RCC 7860 (cell line): ENCODE measurements around the gene DTWD1.
"Not testable (repeated sequence)": the region's sequence is repeated elsewhere in the genome, so short reads cannot be mapped to it uniquely, and the experiment has no call there.

Experiments
- DNase-seq: peaks from one replicate; pipeline ENCODE4 v3.0.0-alpha.2; 2015; ENCODE audit warnings: low spot score
- FAIRE-seq: peaks from 2 replicates; lab custom pipeline; 2012; peaks lifted over from hg19 to GRCh38; lab: Jason Lieb, UNC

The DTWD1 gene

DNA sequence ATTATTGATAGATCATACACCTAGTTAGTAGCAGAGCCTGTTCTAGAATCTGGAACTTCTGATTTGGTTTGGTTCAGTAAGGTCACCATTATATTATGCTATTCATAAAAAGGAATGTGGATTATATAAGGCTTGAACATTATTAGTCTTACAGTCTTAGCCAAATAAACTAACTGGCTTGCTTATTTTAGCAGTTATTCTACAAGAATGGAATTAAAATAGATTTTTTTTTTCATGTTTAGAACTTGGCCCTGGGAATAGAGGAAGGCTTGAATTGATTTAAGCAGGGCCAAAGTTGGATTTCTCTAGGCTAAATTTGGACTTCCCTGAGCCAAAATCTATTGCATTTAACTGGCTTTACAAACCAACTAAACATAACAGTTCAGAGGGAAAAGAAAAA lies 24.4 kb downstream of the DTWD1 start:
- no peak for DNase-seq
- FAIRE-seq, result no peak

GRCh38 chr15:49645941-49646340 lies 25.1 kb downstream of the DTWD1 start:
- DNase-seq, result peak; percentile 93
- peak; percentile 93 for FAIRE-seq

- FAIRE-seq (no peak), DNase-seq (no peak)
These were observed 26.0 kb downstream of the DTWD1 start for GRCh38 chr15:49646891-49647290.

DNA sequence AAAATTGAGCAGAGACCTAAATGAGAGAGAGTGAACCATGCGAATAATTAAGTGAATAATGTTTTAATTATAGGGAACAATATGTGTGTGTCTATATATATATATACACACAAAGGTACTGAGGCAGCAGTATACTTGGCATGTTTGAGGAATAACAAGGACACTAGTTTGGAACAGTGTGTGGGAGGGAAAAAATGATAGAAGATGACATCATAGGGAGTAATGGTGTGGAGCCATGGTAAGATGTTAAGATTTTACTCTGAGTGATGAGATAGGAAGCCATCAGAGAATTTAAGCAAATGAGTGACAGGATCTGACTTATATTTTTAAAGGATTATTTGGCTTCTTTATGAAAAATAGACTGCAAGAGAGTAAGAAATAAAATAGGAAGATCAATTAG lies 29.1 kb downstream of the DTWD1 start:
- DNase-seq, result no peak
- no peak for FAIRE-seq

GRCh38 chr15:49650676-49651075 lies 29.8 kb downstream of the DTWD1 start:
- no peak for FAIRE-seq

GRCh38 chr15:49652922-49653321 lies 32.1 kb downstream of the DTWD1 start:
- DNase-seq (no peak), FAIRE-seq (no peak)

More at GRCh38 chr15:49650676-49651075, 29.8 kb downstream of the DTWD1 start:
- DNase-seq, result no peak

- FAIRE-seq (no peak), DNase-seq (no peak)
These were observed 35.9 kb downstream of the DTWD1 start for GRCh38 chr15:49656734-49657133.

DNA sequence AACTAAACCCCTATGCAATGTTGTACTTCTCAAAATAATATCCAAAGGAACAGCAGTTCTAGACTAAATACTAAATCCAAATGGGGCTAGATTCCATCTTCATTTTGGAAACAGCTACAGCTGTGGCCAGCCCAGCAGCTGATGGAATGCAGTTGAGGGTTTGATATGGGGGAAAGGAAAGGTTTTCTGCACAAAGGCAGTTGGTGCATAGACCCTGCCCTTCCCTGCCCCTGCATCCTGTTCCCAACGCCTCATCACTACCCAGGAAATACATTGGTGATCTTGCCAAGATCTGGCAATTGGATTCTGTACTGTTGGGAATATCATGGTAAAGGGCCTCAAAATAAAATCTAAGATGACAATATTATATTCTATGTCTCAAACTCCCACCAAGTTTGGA lies 43.9 kb downstream of the DTWD1 start:
- FAIRE-seq, result no peak

GRCh38 chr15:49666486-49666885 lies 45.6 kb downstream of the DTWD1 start:
- not testable (repeated sequence) for FAIRE-seq, DNase-seq

More for the DNA sequence above, 43.9 kb downstream of the DTWD1 start:
- DNase-seq, result no peak

GRCh38 chr15:49669288-49669687 lies 48.4 kb downstream of the DTWD1 start:
- DNase-seq (no peak), FAIRE-seq (no peak)

DNA sequence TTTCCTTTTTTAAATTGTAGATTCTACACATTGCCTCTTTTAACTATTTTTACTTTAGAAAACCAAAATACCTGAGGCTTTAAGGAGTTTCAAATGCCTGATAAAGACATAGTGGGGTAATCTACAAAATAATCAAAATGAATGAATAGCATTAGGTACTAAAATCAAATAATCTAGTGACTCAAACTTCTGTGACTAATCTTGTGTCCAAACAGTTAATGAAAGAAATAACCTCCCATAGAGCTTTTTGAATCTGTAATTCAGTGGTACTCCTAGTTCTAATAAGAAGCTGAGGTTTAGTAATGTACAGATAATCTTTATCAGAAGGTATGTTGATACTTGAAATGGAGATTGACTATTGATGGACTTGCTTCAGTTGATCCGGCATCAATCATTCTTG lies 53.0 kb downstream of the DTWD1 start:
- DNase-seq, result no peak
- FAIRE-seq, result no peak

DNA sequence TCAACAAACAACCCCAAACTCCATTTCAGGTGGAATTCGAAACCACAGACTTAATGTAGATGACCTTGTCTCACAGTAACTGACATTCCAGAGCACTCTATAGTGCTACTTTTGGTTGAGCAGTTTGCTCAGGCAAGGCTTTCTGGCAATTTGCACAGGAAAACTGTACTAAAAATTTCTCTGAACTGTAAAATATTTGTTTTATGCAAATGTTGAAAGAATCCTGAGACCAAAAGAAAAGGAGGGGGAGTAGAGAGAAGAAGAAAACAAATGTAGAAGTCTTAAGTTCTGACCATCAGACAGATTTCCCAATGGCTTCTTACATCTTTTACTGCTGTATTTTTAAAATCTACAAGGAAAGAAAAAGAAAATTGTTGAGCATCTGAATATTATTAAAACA lies 53.5 kb downstream of the DTWD1 start:
- FAIRE-seq (no peak), DNase-seq (no peak)

DNA sequence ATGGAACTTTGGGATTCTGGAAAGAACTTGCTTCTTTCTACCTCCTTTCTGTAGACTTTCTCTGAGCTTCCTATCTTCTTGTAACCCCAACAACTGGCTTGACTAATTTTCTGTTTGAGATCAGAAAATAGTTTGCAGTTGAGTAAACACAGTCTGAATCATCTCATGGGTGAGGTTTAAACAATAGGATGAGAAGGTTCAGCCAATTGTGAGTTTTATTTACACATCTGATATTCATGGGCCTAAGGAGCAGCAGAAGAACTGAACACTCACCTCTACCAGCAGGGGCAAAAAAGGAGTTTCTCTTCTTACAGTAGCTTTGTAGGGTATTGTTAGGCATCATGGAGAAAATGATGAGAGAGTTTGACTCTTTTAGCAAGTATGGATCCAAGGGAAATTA lies 54.2 kb downstream of the DTWD1 start:
- FAIRE-seq, result peak; percentile 78
- DNase-seq, result peak; percentile 67

DNA sequence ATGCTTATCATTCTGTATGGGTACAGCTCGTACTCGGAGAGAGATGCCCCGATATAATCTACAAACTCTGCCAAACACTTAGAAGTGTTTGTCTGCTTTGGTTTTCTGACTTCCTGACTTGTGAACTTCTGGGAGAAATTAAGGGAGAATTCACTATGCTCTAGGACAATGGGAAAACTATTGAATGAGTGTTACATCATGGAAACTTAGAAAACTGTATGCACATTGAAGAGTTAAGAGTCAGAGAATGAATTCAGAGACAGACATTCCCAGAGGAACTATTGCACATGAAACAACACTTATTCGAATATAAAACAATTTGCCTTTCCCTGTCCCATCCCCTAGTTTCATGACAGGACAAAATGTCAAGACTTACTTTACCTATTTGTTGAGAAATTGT lies 57.8 kb downstream of the DTWD1 start:
- DNase-seq (no peak), FAIRE-seq (no peak)

DNA sequence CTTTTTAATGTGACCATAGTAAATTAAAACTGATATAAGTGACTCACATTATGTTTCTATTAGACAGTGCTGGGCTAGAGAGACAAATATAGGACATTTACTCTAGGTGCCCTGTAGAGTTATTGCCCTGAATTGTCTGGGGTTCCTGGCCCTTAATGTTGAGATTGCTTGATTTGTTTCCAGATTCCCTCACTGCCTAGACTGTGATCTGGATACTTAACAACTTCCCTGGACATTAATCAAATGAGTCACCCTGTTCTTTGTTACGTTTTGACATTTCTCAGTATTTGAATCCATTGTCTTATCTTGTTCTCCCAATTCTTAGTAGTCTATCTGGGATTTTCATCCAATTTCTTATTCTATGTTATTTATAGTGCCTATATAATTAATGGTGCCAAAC lies 65.8 kb downstream of the DTWD1 start:
- DNase-seq, result peak; percentile 24
- no peak for FAIRE-seq

DNA sequence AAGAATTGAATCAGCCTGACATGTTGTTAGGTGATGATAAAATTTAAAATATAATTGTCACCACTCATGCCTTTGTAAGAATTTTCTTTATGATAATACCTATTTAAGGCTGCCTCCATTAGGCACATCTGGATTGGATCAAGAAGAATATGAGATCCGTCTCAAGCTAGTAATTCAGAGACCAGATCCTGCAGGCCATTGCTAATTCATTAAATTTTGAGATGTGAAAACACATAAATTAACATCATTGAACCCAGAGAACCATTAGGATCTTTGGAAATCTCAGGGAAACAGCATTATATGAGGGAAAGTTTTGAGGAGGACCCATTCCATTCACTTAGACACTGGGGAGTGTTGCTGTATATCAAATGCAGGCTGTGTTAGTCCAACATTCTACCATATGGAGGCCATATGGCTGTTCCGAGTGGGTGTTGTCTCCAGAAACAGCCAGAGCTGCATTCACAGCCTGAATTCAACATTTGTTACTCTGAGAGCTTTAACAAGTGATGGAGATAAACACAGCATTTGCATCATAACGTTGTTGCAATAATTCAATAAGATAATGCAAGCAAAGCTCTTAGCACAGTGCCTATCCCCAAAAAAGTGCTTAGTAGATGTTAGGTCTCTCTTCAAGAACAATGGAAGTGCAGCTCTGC lies 67.4 kb downstream of the DTWD1 start:
- DNase-seq, result no peak
- FAIRE-seq, result no peak

GRCh38 chr15:49692514-49693090 lies 71.8 kb downstream of the DTWD1 start:
- FAIRE-seq (no peak), DNase-seq (no peak)

- DNase-seq (no peak), FAIRE-seq (no peak)
These were observed 72.7 kb downstream of the DTWD1 start for GRCh38 chr15:49693498-49693897.

DNA sequence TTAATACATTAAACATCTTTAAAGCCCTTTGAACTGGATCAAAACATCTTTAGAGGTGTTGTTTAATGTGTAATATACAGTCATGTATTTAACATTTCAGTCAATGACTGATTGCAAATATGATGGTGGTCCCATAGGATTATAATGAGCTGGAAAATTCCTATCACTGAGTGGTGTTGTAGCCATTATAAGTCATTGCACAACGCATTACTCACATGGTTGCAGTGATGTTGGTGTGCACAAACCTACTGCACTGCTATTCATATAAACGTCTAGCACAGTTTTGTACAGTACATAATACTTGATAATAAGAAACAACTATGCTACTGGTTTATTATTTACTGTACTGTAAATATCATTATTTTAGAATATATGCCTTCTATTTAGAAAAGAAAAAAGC lies 75.6 kb downstream of the DTWD1 start:
- no peak for DNase-seq
- FAIRE-seq, result no peak

DNA sequence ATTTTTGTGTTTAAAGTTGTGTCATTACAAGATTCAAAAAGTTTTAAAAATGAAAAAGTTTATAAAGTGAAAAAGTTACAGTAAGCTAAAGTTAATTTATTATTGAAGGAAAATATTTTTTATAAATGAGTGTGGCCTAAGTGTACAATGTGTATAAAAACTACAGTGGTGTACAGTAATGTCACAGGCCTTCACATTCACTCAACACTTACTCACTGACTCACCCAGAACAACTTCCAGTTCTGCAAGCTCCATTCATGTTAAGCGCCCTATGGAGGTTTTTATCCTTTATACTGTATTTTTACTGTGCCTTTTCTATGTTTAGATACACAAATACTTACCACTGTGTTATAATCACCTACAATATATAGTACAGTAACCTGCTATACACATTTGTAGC lies 76.3 kb downstream of the DTWD1 start:
- FAIRE-seq (peak; percentile 4), DNase-seq (no peak)

DNA sequence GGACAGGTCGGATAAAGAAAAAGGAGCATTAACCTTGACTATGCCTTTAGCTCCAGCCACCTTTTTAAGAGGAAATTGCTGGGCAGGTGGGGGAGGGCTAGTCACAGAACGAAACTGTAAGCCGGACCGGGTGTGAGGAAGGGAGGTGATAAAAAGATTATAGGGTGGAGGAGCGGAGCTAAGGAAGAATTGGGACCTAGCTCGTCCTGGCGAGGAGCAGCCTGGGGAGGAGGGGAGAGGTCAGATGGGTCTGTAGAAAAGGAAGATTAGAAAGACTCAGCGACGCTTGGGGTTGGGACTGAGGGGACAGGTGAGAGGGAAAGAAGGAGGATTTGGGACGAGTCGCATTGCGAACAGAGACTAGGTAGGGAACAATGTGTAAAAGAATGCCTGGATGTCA lies 82.1 kb downstream of the DTWD1 start:
- DNase-seq, FAIRE-seq: not testable (repeated sequence)
